AG08396 (cell line): ENCODE measurements around the gene GJD3.
"Not testable (repeated sequence)": the region's sequence is repeated elsewhere in the genome, so short reads cannot be mapped to it uniquely, and the experiment has no call there.

ENCODE experiments used
- DNase-seq: peaks from one replicate; pipeline ENCODE4 v3.0.0; 2012; ENCODE audit warnings: low spot score, mixed read lengths

The GJD3 gene

GRCh38 chr17:40364121-40364861 lies at the start of gene GJD3:
Gene GJD3 (minus strand): TSS chr17:40364737. CDS start chr17:40363815, 922 bp downstream.
- DNase-seq = no peak

- DNase-seq = not testable (repeated sequence)
These were observed 49.8 kb upstream of the GJD3 start for GRCh38 chr17:40414312-40414711.

- DNase-seq = no peak
These were observed 48.3 kb upstream of the GJD3 start for GRCh38 chr17:40412880-40413279.

- no peak for DNase-seq
These were observed 47.3 kb upstream of the GJD3 start for GRCh38 chr17:40411821-40412220.

GRCh38 chr17:40410082-40410481 lies 45.5 kb upstream of the GJD3 start:
- DNase-seq = no peak

- DNase-seq = not testable (repeated sequence)
These were observed 45.0 kb upstream of the GJD3 start for GRCh38 chr17:40409540-40409939.

GRCh38 chr17:40407460-40407859 lies 42.9 kb upstream of the GJD3 start:
- DNase-seq = no peak

- DNase-seq = no peak
These were observed 39.5 kb upstream of the GJD3 start for GRCh38 chr17:40404003-40404402.

- DNase-seq = no peak
These were observed 38.1 kb upstream of the GJD3 start for GRCh38 chr17:40402668-40403067.

GRCh38 chr17:40399185-40399584 lies 34.6 kb upstream of the GJD3 start:
- peak; percentile 36 for DNase-seq

- DNase-seq = not testable (repeated sequence)
These were observed 22.0 kb upstream of the GJD3 start for GRCh38 chr17:40386555-40386954.

- DNase-seq = no peak
These were observed 17.7 kb upstream of the GJD3 start for GRCh38 chr17:40382251-40382650.

- DNase-seq = no peak
These were observed 14.4 kb upstream of the GJD3 start for GRCh38 chr17:40378966-40379365.

- DNase-seq = no peak
These were observed 13.3 kb upstream of the GJD3 start for GRCh38 chr17:40377832-40378231.

- not testable (repeated sequence) for DNase-seq
These were observed 12.0 kb upstream of the GJD3 start for GRCh38 chr17:40376541-40376940.

- DNase-seq = not testable (repeated sequence)
These were observed 11.2 kb upstream of the GJD3 start for GRCh38 chr17:40375786-40376185.

- DNase-seq = no peak
These were observed 10.4 kb upstream of the GJD3 start for GRCh38 chr17:40374821-40375498.

- no peak for DNase-seq
These were observed 9.5 kb upstream of the GJD3 start for GRCh38 chr17:40373999-40374398.

- peak; percentile 69 for DNase-seq
These were observed 8.8 kb upstream of the GJD3 start for GRCh38 chr17:40373324-40373723.

GRCh38 chr17:40372644-40373043 lies 8.1 kb upstream of the GJD3 start:
- not testable (repeated sequence) for DNase-seq

- no peak for DNase-seq
These were observed 7.5 kb upstream of the GJD3 start for GRCh38 chr17:40372031-40372430.

GRCh38 chr17:40371261-40371929 lies 6.9 kb upstream of the GJD3 start:
- DNase-seq = no peak

- no peak for DNase-seq
These were observed 5.4 kb upstream of the GJD3 start for GRCh38 chr17:40369923-40370322.
